ENCODE results near the gene PLTP.

The PLTP gene

GRCh38 chr20:45919542-45920399 lies 7.8 kb upstream of the PLTP start:
- in situ Hi-C loops (cut with MboI; ENCODE audit: low sequenced_read_pairs, unreplicated experiment) = no loop called here
- no peak for DNase-seq (ENCODE audit: low spot score)
- TF ChIP-seq CTCF (IDR thresholded peaks at IDR 0.05; ENCODE audit: borderline replicate concordance, control extremely low read depth, extremely low read depth, insufficient read depth, missing control alignments) = no peak

- in situ Hi-C loops (cut with MboI; ENCODE audit: low sequenced_read_pairs, unreplicated experiment) = no loop called here
- TF ChIP-seq CTCF (IDR thresholded peaks at IDR 0.05; ENCODE audit: borderline replicate concordance, control extremely low read depth, extremely low read depth, insufficient read depth, missing control alignments) = no peak
- DNase-seq (ENCODE audit: low spot score) = no peak
Measured at GRCh38 chr20:45918779-45919537, 7.0 kb upstream of the PLTP start.

- in situ Hi-C loops (cut with MboI; ENCODE audit: low sequenced_read_pairs, unreplicated experiment) = no loop called here
- no peak for TF ChIP-seq CTCF (IDR thresholded peaks at IDR 0.05; ENCODE audit: borderline replicate concordance, control extremely low read depth, extremely low read depth, insufficient read depth, missing control alignments)
- no peak for DNase-seq (ENCODE audit: low spot score)
Measured at GRCh38 chr20:45918182-45918737, 6.3 kb upstream of the PLTP start.

- DNase-seq (ENCODE audit: low spot score) = no peak
- in situ Hi-C loops (cut with MboI; ENCODE audit: low sequenced_read_pairs, unreplicated experiment) = no loop called here
- no peak for TF ChIP-seq CTCF (IDR thresholded peaks at IDR 0.05; ENCODE audit: borderline replicate concordance, control extremely low read depth, extremely low read depth, insufficient read depth, missing control alignments)
Measured at GRCh38 chr20:45917790-45918141, 5.8 kb upstream of the PLTP start.

- no peak for TF ChIP-seq CTCF (IDR thresholded peaks at IDR 0.05; ENCODE audit: borderline replicate concordance, control extremely low read depth, extremely low read depth, insufficient read depth, missing control alignments)
- in situ Hi-C loops (cut with MboI; ENCODE audit: low sequenced_read_pairs, unreplicated experiment) = no loop called here
Measured at GRCh38 chr20:45913116-45913515, 1.2 kb upstream of the PLTP start.

GRCh38 chr20:45912344-45912682 lies 358 bp upstream of the PLTP start:
- in situ Hi-C loops (cut with MboI; ENCODE audit: low sequenced_read_pairs, unreplicated experiment) = no loop called here
- no peak for DNase-seq (ENCODE audit: low spot score)
- no peak for TF ChIP-seq CTCF (IDR thresholded peaks at IDR 0.05; ENCODE audit: borderline replicate concordance, control extremely low read depth, extremely low read depth, insufficient read depth, missing control alignments)

More at GRCh38 chr20:45913116-45913515, 1.2 kb upstream of the PLTP start:
- no peak for DNase-seq (ENCODE audit: low spot score)
